ENCODE measurements around the gene HBG1.

DNA sequence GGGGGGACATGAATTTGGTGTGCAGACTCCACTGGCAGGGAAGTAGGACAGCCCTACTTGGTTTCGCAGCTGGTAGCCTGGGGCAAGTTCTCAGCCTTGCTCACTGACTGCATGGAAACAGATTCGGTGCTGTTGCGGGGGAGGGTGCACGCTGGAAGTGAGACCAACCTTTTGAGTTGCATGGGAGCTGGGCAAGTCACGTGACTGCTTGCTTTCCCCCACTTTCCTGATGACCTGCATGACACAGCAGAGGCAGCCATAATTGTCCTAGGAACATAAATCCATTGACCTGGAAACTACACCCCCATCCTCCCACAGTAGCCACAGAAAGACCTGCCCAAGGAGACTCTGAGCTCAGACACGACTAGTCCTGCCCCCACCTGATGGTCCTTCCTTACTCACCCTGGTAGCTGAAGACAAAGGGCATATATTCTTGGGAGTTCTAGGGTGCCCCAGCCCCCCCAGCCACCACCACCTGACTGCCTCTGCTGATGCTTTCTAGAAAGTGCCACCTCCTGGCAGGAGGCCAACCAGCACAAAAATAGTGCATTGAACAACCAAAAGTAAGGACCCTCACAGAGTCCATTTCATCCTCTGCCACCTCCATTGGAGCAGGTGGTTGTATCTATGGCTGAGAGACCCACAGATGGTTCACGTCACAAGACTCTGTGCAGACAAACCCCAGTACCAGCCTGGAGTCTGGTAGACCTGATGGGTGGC, 9.0 kb upstream of the HBG1 start:
- no peak for TF ChIP-seq CSDC2 (CRISPR knock-in tag; IDR thresholded peaks at IDR 0.05)
- TF ChIP-seq ARNTL (CRISPR knock-in tag; IDR thresholded peaks at IDR 0.05; ENCODE audit: borderline replicate concordance, low read depth): no peak
- no peak for TF ChIP-seq OSR1 (CRISPR knock-in tag; IDR thresholded peaks at IDR 0.05)
- no peak for TF ChIP-seq ZNF70 (CRISPR knock-in tag; IDR thresholded peaks at IDR 0.05)
- TF ChIP-seq, protein P1, sequence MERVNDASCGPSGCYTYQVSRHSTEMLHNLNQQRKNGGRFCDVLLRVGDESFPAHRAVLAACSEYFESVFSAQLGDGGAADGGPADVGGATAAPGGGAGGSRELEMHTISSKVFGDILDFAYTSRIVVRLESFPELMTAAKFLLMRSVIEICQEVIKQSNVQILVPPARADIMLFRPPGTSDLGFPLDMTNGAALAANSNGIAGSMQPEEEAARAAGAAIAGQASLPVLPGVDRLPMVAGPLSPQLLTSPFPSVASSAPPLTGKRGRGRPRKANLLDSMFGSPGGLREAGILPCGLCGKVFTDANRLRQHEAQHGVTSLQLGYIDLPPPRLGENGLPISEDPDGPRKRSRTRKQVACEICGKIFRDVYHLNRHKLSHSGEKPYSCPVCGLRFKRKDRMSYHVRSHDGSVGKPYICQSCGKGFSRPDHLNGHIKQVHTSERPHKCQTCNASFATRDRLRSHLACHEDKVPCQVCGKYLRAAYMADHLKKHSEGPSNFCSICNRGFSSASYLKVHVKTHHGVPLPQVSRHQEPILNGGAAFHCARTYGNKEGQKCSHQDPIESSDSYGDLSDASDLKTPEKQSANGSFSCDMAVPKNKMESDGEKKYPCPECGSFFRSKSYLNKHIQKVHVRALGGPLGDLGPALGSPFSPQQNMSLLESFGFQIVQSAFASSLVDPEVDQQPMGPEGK (CRISPR knock-in tag; IDR thresholded peaks at IDR 0.05; ENCODE audit: borderline replicate concordance): no peak
- TF ChIP-seq, protein P2, sequence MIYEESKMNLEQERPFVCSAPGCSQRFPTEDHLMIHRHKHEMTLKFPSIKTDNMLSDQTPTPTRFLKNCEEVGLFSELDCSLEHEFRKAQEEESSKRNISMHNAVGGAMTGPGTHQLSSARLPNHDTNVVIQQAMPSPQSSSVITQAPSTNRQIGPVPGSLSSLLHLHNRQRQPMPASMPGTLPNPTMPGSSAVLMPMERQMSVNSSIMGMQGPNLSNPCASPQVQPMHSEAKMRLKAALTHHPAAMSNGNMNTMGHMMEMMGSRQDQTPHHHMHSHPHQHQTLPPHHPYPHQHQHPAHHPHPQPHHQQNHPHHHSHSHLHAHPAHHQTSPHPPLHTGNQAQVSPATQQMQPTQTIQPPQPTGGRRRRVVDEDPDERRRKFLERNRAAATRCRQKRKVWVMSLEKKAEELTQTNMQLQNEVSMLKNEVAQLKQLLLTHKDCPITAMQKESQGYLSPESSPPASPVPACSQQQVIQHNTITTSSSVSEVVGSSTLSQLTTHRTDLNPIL (CRISPR knock-in tag; IDR thresholded peaks at IDR 0.05; ENCODE audit: low read depth): no peak
- TF ChIP-seq SNAI2 (CRISPR knock-in tag; IDR thresholded peaks at IDR 0.05): no peak
- no peak for TF ChIP-seq ZFP3 (CRISPR knock-in tag; IDR thresholded peaks at IDR 0.05)
- no peak for TF ChIP-seq PPARA (CRISPR knock-in tag; IDR thresholded peaks at IDR 0.05; ENCODE audit: borderline replicate concordance)

All from SK-N-SH treated with all-trans-retinoic acid at 6 μM for 48 hours (cell line).